ENCODE measurements around the gene FKBP15. TPM values are rescaled to one million over a fixed set of nuclear protein-coding genes. Genes with fewer than 3 reads are reported as not detected.
"Not testable (repeated sequence)": the region's sequence is repeated elsewhere in the genome, so short reads cannot be mapped to it uniquely, and the experiment has no call there.

The FKBP15 gene
- total RNA-seq, 1 experiment from 2014 or later = 14.2 TPM

DNA sequence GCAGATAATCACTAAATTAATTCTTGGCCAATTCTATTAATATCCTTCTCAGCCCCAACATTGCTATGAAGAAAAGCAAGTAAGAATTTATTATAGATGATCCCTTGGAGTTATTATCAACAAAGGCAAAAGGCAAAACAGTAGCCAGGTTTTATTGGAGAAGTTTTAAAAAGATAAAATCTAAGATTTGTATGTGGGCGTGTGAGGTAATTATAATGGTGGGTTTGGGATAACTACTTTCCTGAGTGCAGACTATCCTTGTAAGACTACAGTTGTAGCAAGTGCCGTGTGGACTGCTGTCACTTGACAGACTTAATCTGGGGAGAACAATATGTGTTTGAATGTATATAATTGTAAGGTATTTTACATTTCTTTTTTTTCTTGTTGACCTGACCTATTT is 23.5 kb upstream of the FKBP15 start:
- no peaks in the 10 kb centered on the region for H3K27me3 ChIP-seq
- DNase-seq = no peak
- H3K9me3 ChIP-seq = no peaks in the 10 kb centered on the region
- H3K36me3 ChIP-seq = no peaks in the 10 kb centered on the region
- H3K4me3 ChIP-seq = no peak overlapping the region

- Histone ChIP-seq H3K36me3 (no peaks in the 10 kb centered on the region), H3K9me3 (no peaks in the 10 kb centered on the region), H3K4me3 (no peak overlapping the region), H3K27me3 (no peaks in the 10 kb centered on the region)
- no peak for DNase-seq
These were observed 20.1 kb upstream of the FKBP15 start for GRCh38 chr9:113241161-113241560.

- Histone ChIP-seq H3K27me3 (no peaks in the 10 kb centered on the region), H3K36me3 (no peaks in the 10 kb centered on the region), H3K9me3 (no peaks in the 10 kb centered on the region), H3K4me3 (no peak overlapping the region)
- DNase-seq = no peak
These were observed 17.8 kb upstream of the FKBP15 start for GRCh38 chr9:113238859-113239232.

- H3K27me3 ChIP-seq = no peaks in the 10 kb centered on the region
- no peaks in the 10 kb centered on the region for H3K9me3 ChIP-seq
- H3K36me3 ChIP-seq = no peaks in the 10 kb centered on the region
- H3K4me3 ChIP-seq = no peak overlapping the region
- no peak for DNase-seq
These were observed 17.3 kb upstream of the FKBP15 start for GRCh38 chr9:113238202-113238858.

DNA sequence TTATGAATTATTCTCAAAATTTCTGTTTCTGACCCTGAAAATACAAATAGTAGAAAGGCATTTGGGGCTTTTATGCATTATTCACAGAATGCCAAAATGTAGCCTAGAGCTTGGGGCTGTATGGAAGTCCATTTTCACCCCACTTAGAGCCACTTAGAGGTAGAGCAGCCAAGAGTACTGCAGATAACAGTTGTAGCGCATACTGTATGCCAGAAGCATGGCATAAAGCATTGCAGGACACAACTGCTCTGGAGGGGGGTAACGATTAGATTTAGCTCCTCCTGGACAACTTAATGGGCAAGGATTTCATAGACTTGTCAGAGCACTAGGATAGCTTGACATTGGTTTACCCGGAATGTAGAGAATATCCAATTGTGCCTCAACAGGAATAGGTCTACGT is 15.9 kb upstream of the FKBP15 start:
- H3K4me3 ChIP-seq = no peak overlapping the region
- no peaks in the 10 kb centered on the region for H3K9me3 ChIP-seq
- no peaks in the 10 kb centered on the region for H3K27me3 ChIP-seq
- no peak for DNase-seq
- no peaks in the 10 kb centered on the region for H3K36me3 ChIP-seq

DNA sequence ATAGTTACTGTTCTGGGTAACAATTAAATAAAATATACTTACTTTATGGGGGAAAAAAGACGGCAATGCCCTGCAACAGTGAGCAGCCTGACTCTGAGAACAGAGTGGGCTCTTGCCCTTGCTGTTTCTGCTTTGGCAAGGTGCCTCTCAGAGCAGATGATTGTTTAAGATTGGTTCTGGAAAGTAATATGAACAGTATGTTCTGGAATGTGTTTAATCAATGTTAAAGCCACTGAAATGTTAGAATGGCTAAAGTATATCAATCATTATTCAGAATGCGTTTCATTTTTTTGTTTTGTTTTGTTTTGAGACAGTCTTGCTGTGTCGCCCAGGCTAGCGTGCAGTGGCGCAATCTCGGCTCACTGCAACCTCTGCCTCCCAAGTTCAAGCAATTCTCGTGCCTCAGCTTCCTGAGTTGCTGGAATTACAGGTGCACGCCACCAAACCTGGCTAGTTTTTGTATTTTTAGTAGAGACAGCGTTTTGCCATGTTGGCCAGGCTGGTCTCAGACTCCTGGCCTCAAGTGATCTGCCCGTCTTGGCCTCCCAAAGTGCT is 14.7 kb upstream of the FKBP15 start:
- not testable (repeated sequence) for DNase-seq, H3K36me3 ChIP-seq, H3K27me3 ChIP-seq, H3K4me3 ChIP-seq, H3K9me3 ChIP-seq

DNA sequence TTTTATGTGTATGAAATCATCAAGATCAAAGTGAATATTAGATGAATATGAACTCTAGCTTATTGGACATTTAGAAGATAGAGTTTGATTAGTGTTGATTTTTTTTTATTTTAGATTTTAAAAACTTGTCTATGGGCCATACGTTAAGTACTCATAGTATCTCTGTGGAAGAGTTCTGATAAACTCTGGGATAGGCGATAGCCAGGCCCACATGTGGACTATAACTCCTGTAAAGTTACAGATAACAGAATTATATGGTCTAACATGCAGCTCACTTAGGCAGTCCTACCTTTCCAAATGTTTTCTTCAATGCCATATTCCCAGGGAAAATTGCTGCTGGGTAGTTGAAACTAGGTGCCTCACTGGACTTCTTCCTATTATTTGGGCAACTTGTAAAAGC is 10.6 kb upstream of the FKBP15 start:
- no peaks in the 10 kb centered on the region for H3K9me3 ChIP-seq

DNA sequence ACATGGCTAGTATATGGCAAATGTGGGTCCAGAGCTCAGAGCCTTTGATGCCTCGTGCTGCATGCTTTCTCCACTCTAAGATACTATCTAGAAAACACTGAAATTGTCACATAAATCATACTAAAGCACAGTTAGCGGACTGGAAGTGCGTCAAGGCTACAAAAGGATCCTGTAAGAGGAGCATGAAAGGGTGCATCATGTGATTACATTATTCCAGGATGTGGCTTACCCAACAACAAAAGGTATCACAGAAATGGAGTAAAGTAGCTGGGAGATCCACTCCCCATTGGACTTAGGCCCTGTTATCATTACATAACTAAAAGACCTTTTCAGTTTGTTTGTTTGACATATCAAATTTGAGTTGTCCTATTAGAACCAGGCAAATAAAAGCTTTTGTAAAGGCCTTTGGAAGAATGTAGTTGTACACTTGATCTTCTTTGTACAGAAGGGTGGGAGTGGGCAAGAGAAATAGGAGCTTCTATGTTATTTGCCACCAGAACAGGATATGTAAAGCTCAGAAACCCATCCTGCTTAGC is 7.1 kb upstream of the FKBP15 start:
- Histone ChIP-seq H3K4me3 (no peak overlapping the region), H3K27me3 (no peaks in the 10 kb centered on the region), H3K9me3 (no peaks in the 10 kb centered on the region), H3K36me3 (peaks cover 13% of the 10 kb centered on the region)
- no peak for DNase-seq

More for the DNA sequence above, 10.6 kb upstream of the FKBP15 start:
- H3K27me3 ChIP-seq = no peaks in the 10 kb centered on the region
- DNase-seq = no peak
- no peaks in the 10 kb centered on the region for H3K36me3 ChIP-seq
- H3K4me3 ChIP-seq = no peak overlapping the region

DNA sequence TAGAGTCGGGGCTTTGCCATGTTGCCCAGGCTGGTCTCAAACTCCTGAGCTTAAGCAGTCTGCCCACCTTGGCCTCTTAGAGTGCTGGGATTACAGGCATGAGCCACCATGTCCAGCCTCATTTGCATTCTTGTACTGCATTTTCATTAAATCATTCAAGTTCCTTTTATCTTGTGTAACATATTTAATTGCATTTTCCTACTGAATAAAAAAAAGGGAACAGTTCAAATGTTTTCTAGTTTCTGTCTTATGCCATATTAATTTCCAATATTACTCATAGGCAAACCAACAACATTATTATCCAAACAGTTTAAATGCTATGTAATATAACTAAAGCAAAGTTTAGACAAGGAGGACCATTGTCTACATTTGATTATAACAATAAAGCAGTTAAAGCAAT is 6.4 kb upstream of the FKBP15 start:
- no peak for DNase-seq
- Histone ChIP-seq H3K9me3 (no peaks in the 10 kb centered on the region), H3K4me3 (no peak overlapping the region), H3K27me3 (no peaks in the 10 kb centered on the region), H3K36me3 (peaks cover 13% of the 10 kb centered on the region)

- peaks cover 16% of the 10 kb centered on the region for H3K36me3 ChIP-seq
- H3K9me3 ChIP-seq = no peaks in the 10 kb centered on the region
- H3K4me3 ChIP-seq = no peak overlapping the region
- H3K27me3 ChIP-seq = no peaks in the 10 kb centered on the region
- no peak for DNase-seq
These were observed 2.9 kb upstream of the FKBP15 start for GRCh38 chr9:113223963-113224362.

DNA sequence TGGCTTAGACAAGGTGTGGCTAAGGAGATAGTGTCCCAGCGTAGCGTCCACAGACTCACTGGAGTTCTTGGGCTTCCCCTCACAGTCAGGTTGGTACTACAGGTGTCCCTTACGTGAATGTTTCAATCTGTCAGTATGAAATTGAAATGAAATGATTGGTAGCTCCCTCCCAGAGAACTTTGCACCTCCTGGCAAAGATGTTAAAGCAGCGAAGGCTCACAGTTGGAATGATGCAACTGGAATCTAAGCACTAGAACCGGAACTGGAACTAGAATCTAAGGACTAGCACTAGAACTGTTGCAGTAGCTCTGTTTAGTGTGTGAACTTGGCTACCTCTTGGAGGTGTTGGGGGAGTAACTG is 1.4 kb upstream of the FKBP15 start:
- peak overlapping the region; percentile 81 for H3K4me3 ChIP-seq
- no peak for DNase-seq
- H3K36me3 ChIP-seq = peaks cover 23% of the 10 kb centered on the region
- no peaks in the 10 kb centered on the region for H3K9me3 ChIP-seq
- H3K27me3 ChIP-seq = no peaks in the 10 kb centered on the region

GRCh38 chr9:113221800-113222481 is 864 bp upstream of the FKBP15 start:
- no peak for DNase-seq
- H3K4me3 ChIP-seq = peak overlapping the region; percentile 81
- H3K27me3 ChIP-seq = no peaks in the 10 kb centered on the region
- no peaks in the 10 kb centered on the region for H3K9me3 ChIP-seq
- peaks cover 26% of the 10 kb centered on the region for H3K36me3 ChIP-seq

- Histone ChIP-seq H3K27me3 (no peaks in the 10 kb centered on the region), H3K9me3 (no peaks in the 10 kb centered on the region)
- no peak for DNase-seq
These were observed 542 bp downstream of the FKBP15 start for GRCh38 chr9:113220467-113221002.

GRCh38 chr9:113219969-113220368 is 1.1 kb downstream of the FKBP15 start:
- Histone ChIP-seq H3K36me3 (peaks cover 32% of the 10 kb centered on the region), H3K9me3 (no peaks in the 10 kb centered on the region), H3K27me3 (no peaks in the 10 kb centered on the region), H3K4me3 (peak overlapping the region; percentile 81)
- no peak for DNase-seq

More at GRCh38 chr9:113220467-113221002, 542 bp downstream of the FKBP15 start:
- Histone ChIP-seq H3K36me3 (peaks cover 30% of the 10 kb centered on the region), H3K4me3 (peak overlapping the region; percentile 81)

DNA sequence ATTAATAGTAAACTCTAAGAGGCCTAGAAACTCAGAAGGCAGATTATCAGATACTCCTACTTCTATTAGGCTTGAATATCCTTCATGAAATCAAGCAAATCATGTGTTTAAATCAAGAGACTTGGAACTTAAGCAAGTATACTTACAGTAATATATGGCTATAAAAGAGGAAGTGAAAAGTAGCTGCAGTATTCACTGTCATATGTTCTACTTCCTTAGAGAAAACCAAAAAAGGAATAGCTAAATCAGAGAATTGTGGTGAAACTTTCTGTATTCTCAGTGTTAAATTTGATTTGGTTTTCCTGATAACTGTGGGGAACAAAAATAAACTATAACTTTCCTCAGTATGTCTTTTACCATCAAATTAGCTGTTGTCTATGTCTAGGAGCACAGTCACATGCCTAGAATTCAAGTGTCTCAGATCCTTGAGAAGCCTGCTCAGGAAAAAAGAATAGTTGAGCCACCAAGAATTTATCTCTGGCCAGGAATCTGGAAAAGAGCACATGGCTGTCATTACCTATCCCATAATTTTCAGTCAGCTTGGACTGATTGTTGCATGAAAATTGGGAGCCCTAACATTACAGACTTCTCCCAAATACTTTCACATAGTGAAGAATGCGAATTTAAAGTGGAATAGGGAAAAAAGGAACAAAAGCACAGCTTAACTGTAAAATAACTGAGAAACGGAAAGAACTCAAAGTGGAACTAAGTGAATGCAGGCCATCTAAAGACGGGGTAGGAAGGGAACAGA is 1.7 kb downstream of the FKBP15 start:
- DNase-seq = no peak
- H3K4me3 ChIP-seq = no peak overlapping the region; the same call in 1 of the 2 replicates

GRCh38 chr9:113216406-113216805 is 4.7 kb downstream of the FKBP15 start:
- Histone ChIP-seq H3K4me3 (no peak overlapping the region), H3K9me3 (no peaks in the 10 kb centered on the region), H3K27me3 (no peaks in the 10 kb centered on the region), H3K36me3 (peaks cover 28% of the 10 kb centered on the region)
- no peak for DNase-seq

More for the DNA sequence above, 1.7 kb downstream of the FKBP15 start:
- Histone ChIP-seq H3K36me3 (peaks cover 32% of the 10 kb centered on the region), H3K9me3 (no peaks in the 10 kb centered on the region), H3K27me3 (no peaks in the 10 kb centered on the region)

DNA sequence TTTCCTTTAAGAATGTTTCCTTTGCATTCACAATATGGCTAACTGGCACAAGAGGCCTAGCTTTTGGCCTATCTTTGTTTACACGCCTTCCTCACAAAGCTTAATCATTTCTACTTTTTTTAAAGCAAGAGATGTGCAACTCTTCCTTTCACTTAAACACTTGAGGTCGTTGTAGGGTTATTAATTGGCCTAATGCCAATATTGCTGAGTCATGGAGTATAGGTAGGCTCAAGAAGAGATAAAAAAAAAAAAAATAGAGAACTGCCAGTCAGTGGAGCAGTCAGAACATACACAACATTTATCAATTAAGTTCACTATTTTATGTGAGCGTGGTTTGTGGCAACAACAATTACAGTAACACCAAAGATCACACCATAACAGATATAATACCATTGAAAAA is 5.9 kb downstream of the FKBP15 start:
- Histone ChIP-seq H3K9me3 (no peaks in the 10 kb centered on the region), H3K4me3 (no peak overlapping the region), H3K27me3 (no peaks in the 10 kb centered on the region), H3K36me3 (peaks cover 35% of the 10 kb centered on the region)
- DNase-seq = no peak
